Gastrocnemius medialis (tissue), 4 donors: ENCODE measurements around the gene TBC1D5. TPM values are rescaled to one million over a fixed set of nuclear protein-coding genes. Genes with fewer than 3 reads are reported as not detected.

Experiments used
- ATAC-seq, 2 donors: fragments of 150-250 bp; one replicate each; pipeline ENCODE4 v1.9.1; 2016
- DNase-seq, 2 donors: peaks; one replicate each; pipeline ENCODE4 v3.0.0-alpha.2; 2019
- H3K27ac ChIP-seq, 4 donors: fragments of 200-600 bp; sonication (generic); 1 replicate in 1 of 4; 2 replicates in 3 of 4; pipeline ENCODE4 v1.5.1; 2016 to 2018; ENCODE audit warnings: mild to moderate bottlenecking in 2 of 4, moderate library complexity in 1 of 4
- H3K27me3 ChIP-seq, 3 donors: fragments of 200-600 bp; sonication (generic) in 2 of 3; 1 replicate in 1 of 3; 2 replicates in 2 of 3; pipeline versions ENCODE4 v1.5.1 to v1.6.0; 2016 to 2019; ENCODE audit warnings: mild to moderate bottlenecking in 1 of 3, moderate library complexity in 1 of 3
- H3K36me3 ChIP-seq, 2 donors: fragments of 200-600 bp; sonication (generic) in 1 of 2; one replicate each; pipeline ENCODE4 v1.5.1; 2017 to 2018
- H3K4me1 ChIP-seq, 2 donors: fragments of 200-600 bp; sonication (generic) in 1 of 2; one replicate each; pipeline ENCODE4 v1.5.1; 2016 to 2017; ENCODE audit warnings: mild to moderate bottlenecking in 2 of 2
- H3K4me3 ChIP-seq, 4 donors: fragments of 200-600 bp; sonication (generic) in 3 of 4; 1 replicate in 1 of 4; 2 replicates in 3 of 4; pipeline ENCODE4 v1.5.1; 2016 to 2019; ENCODE audit warnings: mild to moderate bottlenecking in 2 of 4
- H3K9me3 ChIP-seq, 3 donors: fragments of 200-600 bp; sonication (generic) in 2 of 3; 1 replicate in 1 of 3; 2 replicates in 2 of 3; pipeline ENCODE4 v1.5.1; 2016 to 2019
- POLR2A ChIP-seq, 2 donors: fragments of 450-650 bp; IDR thresholded peaks; one replicate each; pipeline ENCODE4 v1.6.1; 2017; ENCODE audit warnings: antibody characterized with exemption in 2 of 2, mild to moderate bottlenecking in 2 of 2, moderate library complexity in 2 of 2
- in situ Hi-C, 4 donors: fragments of 200-750 bp; cut with MboI; loops; one replicate each; pipeline versions ENCODE4 v1.15.0 to v1.8.0; 2017; ENCODE audit warnings: low sequenced_read_pairs in 4 of 4
- intact Hi-C: fragments of 100-400 bp; cut with DNase I; formaldehyde crosslinking; loops from one replicate; pipeline ENCODE4 v1.15.1; 2023; ENCODE audit warnings: low total_unique reads
- total RNA-seq, 4 donors: library from RNA; depleted of rRNA; stranded (reverse); fragments of >200 nt; gene quantifications; one replicate each; pipeline versions ENCODE4 v1.1.0 to v1.2.3, GENCODE V29; 2016
- TF ChIP-seq, protein P1 (sequence below), 5 experiments: fragments of 450-650 bp in 3 of 5; fragments of 200-600 bp in 2 of 5; sonication (generic) in 2 of 5; IDR thresholded peaks in 4 of 5; conservative IDR thresholded peaks in 1 of 5; 1 replicate in 4 of 5; 2 replicates in 1 of 5; pipeline ENCODE4 v1.5.1; 2016 to 2019; ENCODE audit warnings: antibody characterized with exemption in 5 of 5, mild to moderate bottlenecking in 3 of 5, moderate library complexity in 3 of 5

The TBC1D5 gene
- total RNA-seq, 4 donors from 2014 or later = 20.3 to 34.4 (median 27.1) TPM

DNA sequence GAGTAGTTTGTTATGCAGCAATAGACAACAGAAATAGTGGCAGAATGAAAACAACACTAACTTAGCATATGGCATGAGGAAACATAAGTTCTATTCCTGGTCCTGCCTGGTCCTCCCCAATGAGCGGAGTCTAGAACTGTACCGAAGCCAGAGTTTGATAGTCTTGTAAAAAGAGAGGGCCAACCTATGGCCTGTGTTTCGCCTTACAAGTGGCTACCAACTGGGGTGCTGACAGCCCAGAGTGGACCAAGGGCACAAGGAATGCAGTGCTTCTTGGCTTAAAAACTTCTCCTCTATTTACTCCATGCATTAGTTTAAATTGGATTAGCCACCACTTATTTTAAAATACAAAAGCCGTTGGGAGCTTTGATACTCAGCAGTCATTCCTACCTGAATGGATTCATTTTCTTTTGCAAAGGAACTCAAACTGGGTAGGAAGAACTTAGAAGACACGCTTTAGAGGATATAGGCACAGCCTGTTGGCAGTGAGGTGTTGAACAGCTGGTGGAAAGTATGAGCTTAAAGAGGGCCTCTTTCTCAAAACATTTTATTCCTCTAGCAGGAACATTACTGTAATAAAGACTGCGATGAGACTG lies 554.7 kb downstream of the TBC1D5 start:
- intact Hi-C loops = no loop called here
- no peak for TF ChIP-seq POLR2A (IDR thresholded peaks at IDR 0.05)
- TF ChIP-seq, protein P1, sequence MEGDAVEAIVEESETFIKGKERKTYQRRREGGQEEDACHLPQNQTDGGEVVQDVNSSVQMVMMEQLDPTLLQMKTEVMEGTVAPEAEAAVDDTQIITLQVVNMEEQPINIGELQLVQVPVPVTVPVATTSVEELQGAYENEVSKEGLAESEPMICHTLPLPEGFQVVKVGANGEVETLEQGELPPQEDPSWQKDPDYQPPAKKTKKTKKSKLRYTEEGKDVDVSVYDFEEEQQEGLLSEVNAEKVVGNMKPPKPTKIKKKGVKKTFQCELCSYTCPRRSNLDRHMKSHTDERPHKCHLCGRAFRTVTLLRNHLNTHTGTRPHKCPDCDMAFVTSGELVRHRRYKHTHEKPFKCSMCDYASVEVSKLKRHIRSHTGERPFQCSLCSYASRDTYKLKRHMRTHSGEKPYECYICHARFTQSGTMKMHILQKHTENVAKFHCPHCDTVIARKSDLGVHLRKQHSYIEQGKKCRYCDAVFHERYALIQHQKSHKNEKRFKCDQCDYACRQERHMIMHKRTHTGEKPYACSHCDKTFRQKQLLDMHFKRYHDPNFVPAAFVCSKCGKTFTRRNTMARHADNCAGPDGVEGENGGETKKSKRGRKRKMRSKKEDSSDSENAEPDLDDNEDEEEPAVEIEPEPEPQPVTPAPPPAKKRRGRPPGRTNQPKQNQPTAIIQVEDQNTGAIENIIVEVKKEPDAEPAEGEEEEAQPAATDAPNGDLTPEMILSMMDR (IDR thresholded peaks at IDR 0.05 in 4 of 5, conservative IDR thresholded peaks at IDR 0.05 in 1 of 5) = no peak
- ATAC-seq = no peak

DNA sequence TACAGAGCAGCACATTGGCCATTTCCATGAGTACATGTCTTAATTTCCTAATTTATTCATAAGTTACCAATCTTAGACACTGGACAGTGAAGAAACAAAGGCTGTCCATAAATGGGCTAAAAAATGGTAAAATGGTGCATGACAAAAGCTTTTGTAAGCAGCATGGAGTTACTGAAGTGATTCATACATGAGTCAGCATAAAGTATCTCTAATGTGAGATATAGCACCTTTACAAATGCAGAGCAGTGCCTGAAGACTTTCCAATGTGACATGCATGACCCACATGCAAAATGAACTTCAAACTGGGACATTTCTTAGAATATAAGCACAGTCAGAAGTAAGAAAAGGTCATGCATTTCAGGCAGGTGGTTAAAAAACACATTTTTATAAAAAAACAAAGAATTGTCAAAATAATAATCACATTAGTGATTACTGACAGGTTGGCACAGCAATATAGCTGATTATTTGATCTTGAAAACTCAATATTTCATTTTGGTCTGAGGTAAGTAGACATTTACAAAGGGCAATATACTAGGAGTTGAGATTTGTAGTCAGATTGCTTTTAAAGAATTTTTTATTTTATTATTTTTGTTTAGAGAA lies 558.4 kb downstream of the TBC1D5 start:
- DNase-seq (no peak), ATAC-seq (no peak)
- no peak overlapping the region for H3K27ac ChIP-seq
- in situ Hi-C loops (loop anchor here in 1 of 4 donors (25.0 kb wide), 1 partner anchor 897 kb away; no protein-coding TSS in a partner anchor), intact Hi-C loops (no loop called here)
- H3K36me3 ChIP-seq = peaks cover 0 to 2% of the 10 kb centered on the region in 2 donors
- TF ChIP-seq, protein P1 (IDR thresholded peaks at IDR 0.05 in 4 of 5, conservative IDR thresholded peaks at IDR 0.05 in 1 of 5) = no peak
- TF ChIP-seq POLR2A (IDR thresholded peaks at IDR 0.05) = no peak
- no peak overlapping the region for H3K4me3 ChIP-seq
- no peaks in the 10 kb centered on the region for H3K9me3 ChIP-seq
- no peaks in the 10 kb centered on the region for H3K27me3 ChIP-seq
- H3K4me1 ChIP-seq = peaks cover 25 to 34% of the 10 kb centered on the region in 2 donors

More for the DNA sequence above, 554.7 kb downstream of the TBC1D5 start:
- no peak for DNase-seq
- Histone ChIP-seq H3K27me3 (no peaks in the 10 kb centered on the region), H3K27ac (peak overlapping the region; percentile 38 to 86 (median 70)), H3K4me3 (no peak overlapping the region), H3K36me3 (peaks cover 0 to under 1% of the 10 kb centered on the region in 2 donors), H3K4me1 (peaks cover 40 to 48% of the 10 kb centered on the region in 2 donors), H3K9me3 (no peaks in the 10 kb centered on the region)
- in situ Hi-C loops = loop anchor here in 1 of 4 donors (25.0 kb wide), 1 partner anchor 900 kb away; no protein-coding TSS in a partner anchor

DNA sequence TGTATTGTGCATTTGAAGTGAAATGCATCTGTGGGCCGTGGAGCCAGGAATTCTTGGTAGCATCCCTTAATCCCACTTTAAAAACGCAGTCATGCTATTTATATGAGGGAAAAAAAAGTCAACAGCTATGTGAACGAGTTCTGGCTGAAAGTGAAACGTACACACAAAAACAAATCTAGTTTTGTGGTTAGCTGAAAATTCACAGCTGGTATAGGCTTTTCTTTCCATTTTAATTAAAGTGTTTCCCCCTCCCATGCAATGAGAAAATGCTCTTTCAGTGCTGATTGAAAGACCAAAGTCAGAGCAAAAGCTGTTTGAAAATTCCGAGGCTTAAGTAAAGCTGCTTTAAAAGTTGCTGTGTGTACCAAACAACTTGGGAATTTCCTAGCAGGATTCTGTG lies 560.3 kb downstream of the TBC1D5 start:
- intact Hi-C loops = no loop called here
- no peak for ATAC-seq
- in situ Hi-C loops = loop anchor here in 1 of 4 donors (25.0 kb wide), 1 partner anchor 895 kb away; no protein-coding TSS in a partner anchor

DNA sequence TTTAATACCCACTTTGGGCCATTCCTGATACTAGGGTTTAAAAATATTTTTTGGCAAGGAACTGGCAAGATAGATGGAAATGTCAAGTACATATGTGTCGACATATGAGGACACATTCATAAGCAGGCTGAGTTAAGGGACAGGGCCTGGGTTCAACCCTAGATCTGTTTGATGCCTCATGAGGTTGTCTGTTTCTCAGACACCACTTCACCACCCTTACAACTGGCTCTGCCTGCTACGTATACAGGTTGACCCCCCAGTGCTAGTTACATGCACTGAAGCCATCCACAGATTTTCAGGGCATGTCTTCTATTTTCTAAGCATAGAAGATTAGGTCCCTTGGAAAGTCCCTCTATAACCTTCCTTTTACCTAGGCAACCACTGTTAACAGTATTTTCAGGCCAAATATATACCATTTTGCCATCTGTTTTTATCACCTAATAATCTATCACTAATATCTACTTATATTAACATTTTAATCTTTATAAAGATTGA lies 561.0 kb downstream of the TBC1D5 start:
- no peak for ATAC-seq

More for the DNA sequence above, 560.3 kb downstream of the TBC1D5 start:
- Histone ChIP-seq H3K9me3 (no peaks in the 10 kb centered on the region), H3K27ac (no peak overlapping the region), H3K36me3 (peaks cover 0 to 2% of the 10 kb centered on the region in 2 donors), H3K4me1 (peaks cover 11 to 19% of the 10 kb centered on the region in 2 donors), H3K27me3 (no peaks in the 10 kb centered on the region), H3K4me3 (no peak overlapping the region)
- no peak for DNase-seq
- no peak for TF ChIP-seq POLR2A (IDR thresholded peaks at IDR 0.05)
- TF ChIP-seq, protein P1 (IDR thresholded peaks at IDR 0.05 in 4 of 5, conservative IDR thresholded peaks at IDR 0.05 in 1 of 5) = no peak

More for the DNA sequence above, 561.0 kb downstream of the TBC1D5 start:
- intact Hi-C loops = loop anchor here (2.0 kb wide), 1 partner anchor 17 kb away; no protein-coding TSS in a partner anchor
- Histone ChIP-seq H3K27me3 (no peaks in the 10 kb centered on the region), H3K4me3 (no peak overlapping the region), H3K36me3 (peaks cover 0 to 2% of the 10 kb centered on the region in 2 donors), H3K4me1 (peaks cover 11 to 19% of the 10 kb centered on the region in 2 donors), H3K9me3 (no peaks in the 10 kb centered on the region), H3K27ac (no peak overlapping the region)
- in situ Hi-C loops = loop anchor here in 1 of 4 donors (25.0 kb wide), 1 partner anchor 894 kb away; no protein-coding TSS in a partner anchor
- no peak for DNase-seq
- no peak for TF ChIP-seq POLR2A (IDR thresholded peaks at IDR 0.05)
- TF ChIP-seq, protein P1 (IDR thresholded peaks at IDR 0.05 in 4 of 5, conservative IDR thresholded peaks at IDR 0.05 in 1 of 5) = no peak
